NK-92 treated with Interleukin-12 subunit alpha and Interleukin-12 subunit beta, amount 100 ng/mL, for 24 hours (cell line): Measurements from ENCODE around the gene PTPRG.
A peak's percentile ranks its signal among the peaks of the same experiment; 100 is the strongest.

Experiments
- DNase-seq: peaks from one replicate; lab custom pipeline; 2025; lab: John Stamatoyannopoulos, UW

Gene PTPRG

DNA sequence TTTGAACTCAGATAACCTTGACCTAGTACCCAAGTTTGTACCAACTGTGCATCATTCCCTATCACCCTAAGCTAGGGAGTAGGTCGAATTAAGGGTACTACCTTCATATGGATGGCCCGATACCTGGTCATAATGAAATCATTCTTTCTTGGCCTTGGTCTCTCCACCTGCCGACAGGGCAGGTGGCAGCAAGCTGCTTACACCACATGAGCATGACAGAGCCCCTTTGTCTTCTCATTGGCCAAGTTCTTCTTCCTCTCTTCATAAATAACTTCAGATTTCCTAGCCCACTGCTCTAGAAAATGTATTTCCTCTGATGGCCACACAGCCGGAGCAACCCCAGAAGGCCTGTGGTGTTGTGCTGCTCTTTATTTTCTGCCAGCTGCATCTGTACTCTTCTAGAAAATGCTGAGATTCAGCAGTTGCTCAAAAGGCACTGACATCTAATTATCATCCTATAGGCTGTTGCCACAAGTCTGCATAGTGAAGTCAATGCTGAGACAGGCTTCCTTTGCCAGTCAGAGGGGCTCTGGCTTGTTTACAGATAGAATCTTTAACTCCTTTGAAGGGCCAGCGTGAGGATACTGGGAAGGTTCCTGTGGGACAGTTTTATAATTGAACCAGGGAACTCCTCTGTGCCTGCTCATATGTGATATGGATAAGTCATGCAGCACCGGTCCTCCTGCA lies 304.2 kb downstream of the PTPRG start:
- DNase-seq, result no peak

DNA sequence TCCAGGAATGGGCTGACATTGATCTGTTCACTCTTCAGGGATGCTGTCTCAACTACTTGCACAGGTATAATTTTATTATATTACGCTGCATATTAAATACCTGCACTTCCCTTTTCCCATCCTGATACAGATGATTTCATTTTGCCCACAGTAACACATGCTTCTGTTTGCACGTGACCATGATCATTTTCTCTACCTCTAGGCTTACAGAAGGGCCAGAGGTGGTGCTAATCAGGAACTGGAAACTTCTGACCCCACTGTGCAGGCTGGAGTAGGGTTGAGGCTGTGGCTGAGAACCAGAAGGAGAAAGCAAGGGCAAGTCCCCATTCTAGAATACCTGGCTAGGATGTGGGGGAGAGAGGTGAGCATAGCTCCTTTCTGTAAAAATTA lies 304.8 kb downstream of the PTPRG start:
- DNase-seq, result no peak

DNA sequence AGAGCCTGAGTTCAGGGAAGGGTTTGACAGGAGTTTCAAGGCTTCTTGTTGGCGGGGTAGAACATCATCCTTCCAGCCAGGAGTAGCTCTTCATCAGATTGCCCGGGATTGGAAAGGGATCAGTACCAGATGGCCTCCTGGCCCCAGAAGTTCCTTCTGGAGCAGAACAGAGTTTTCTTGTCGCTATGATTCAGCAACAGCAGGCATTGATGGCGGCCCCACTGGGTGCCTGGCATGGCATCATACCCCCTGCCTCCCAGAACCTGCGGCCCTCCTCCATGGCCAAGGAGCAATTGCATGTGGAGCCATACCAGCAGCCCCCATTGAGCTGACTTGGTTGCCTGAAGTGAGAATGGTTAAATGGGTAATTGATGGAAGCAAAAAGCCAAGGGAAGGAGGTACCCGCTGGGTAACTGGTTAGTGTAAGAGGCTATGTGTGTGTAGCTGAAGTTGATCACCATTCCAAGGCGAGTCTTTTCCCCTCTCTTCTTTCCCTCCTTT lies 305.6 kb downstream of the PTPRG start:
- no peak for DNase-seq

DNA sequence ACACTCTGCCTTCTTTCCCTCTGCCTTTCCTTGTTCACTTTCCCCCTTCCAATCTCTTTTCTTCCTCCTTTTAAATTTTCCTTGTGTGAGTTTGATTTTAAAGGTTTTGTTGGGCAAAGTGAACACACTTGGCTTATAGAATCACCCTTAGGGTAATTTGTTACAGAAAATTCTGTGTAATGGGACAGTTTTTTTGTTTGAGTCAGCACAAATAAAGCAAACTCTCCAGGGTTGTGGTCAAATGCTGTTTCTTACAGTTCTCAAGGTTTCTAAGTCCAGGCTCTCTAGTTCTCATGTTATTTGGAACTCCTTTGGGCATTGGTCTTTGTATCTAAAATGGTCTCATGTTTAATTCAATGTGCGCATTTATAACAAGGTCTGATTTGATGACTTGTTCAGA lies 307.1 kb downstream of the PTPRG start:
- DNase-seq, result no peak

DNA sequence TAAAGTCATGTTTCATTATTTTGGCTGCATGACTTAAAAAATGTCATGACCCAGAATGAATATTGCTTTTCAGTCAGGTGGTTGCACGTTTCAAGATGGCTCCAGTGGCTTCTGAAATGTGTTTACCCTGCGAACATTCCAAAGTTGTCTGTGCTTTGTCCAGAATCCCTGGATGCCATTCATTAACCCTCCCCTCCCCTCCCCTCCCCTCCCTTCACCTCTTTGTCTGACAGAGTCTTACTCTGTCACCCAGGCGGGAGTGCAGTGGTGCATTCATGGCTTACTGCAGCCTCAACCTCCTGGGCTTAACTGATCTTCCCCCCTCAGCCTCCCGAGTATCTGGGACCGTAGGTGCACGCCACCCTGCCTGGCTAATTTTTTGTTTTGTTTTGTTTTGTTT lies 308.0 kb downstream of the PTPRG start:
- no peak for DNase-seq

DNA sequence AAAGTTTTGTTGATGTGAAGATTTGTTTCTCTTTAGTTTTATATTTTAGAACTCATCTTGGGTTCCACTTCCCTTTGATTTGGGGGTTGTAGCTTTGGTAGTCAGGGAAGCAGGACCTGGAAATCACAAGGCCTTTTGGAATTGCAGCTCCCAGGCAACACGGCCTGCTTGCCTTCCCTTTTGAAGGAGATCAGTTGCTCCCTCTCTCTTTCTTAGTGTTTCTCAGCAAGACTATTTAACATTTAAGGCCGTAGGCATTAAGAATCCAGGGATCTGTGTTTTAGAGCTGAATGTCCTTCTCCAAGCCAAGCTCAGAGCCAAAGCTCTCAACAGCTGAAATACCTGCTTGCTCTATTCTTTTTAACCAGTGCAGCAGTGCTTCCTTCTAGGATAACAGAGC lies 310.3 kb downstream of the PTPRG start:
- no peak for DNase-seq

DNA sequence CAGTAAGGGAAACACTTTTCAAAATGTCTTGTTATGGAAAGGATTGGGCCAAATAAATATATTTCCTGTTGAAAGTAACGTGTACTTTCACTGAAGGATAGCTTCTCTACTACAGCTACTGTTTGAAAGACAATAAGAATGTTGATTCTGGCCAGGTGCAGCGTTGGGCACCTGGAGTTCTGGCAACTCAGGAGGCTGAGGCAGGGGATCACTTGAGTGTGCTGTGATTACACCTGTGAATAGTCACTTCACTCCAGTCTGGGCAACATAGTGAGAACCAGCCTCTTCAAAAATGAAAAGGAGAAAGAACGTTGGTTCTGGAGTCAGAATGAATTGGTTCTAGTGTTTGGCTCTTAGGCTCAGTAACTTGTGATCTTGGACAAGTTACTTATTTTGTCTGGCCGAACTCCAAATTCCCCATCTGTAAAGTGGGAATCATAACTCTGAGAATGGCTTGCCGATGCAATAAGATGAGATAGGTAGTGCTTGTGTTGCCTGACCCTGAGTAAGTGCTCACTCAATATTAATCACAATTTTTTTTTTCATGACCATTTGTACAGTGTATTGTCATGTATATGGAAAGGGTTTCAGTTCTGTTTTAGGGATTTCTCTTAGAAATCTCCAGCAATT lies 310.8 kb downstream of the PTPRG start:
- DNase-seq, result no peak

DNA sequence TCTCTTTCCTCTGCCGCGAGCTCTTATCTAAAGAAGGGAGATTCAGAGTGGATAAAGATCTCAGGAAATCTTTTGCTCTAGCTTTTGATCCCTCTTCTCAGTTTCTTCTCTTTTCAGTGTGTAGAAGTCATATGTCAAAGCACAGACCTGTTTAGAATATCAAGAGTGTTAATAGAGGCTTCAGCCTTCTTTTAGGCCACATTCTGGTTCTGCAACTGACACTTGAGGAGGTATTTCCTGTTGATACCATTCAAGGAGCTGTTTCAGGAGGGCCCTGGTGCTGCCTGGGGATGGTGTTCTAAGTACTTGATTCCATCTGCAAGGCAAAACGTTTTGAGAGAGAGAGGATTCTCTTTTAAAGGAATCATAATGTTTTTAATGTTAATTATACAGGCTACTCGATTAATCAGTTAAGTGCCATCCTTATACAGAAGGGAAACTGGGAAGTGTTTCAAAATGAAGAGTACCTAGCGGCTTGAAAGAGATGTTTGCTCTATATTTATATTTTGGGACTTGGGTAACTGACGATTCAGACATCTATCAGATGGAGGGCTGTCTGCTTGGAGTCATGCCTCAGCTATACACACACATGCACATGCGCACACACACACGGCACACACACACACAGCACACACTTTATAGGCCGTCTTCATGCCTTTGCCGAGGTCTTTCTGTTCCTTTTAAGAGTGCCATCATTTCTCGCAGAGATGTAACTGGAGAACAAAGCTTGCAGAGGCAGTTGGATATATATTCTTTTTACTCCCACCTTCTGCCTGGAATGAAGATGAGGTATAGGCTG lies 313.9 kb downstream of the PTPRG start:
- no peak for DNase-seq

DNA sequence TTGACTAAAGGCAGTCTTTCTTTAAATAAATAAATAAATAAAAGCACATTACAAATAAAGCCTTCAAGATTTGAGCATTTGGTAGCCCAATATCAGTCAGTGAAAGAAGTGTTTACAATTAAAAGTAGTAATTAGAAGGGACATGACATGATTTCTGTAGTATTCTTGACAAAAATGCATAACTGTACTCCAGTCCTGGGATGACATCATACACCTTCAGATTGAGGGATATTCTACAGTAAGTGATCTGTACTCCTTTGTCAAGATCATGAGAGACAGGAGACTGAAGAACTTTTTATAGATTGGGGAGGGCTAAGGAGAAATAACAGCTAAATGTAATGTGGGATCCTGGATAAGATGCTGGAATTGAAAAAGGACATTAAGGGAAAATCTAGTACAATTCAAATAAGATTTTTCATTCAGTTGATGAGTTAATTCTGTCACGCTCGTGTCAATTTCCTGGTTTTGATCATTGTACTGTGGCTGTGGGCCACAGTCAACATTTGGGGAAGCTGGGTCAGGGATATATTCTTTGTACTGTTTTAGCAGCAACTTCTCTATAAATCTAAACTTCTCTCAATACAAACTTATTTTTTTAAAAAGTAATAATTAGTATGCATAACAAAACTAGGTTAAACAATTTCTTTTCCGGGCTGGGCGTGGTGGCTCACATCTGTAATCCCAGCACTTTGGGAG lies 314.8 kb downstream of the PTPRG start:
- no peak for DNase-seq

DNA sequence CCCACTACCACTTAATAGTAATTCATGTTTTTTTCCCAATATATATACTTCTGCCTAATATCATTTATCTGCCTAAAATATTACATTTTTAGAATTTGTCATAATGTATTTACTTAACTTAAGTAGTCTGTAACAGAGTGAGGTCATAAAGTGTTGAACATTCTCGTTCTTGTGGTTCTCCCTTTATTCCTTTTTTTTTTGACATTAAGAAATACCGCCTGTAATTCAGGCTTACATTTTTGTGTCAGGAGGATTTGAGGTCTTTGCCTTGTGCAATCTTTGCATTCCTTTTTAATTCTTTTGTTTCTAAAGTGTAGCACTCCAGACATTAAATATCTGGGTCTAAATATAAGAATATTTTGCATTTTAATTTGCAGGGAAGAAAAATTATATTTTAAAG lies 315.4 kb downstream of the PTPRG start:
- DNase-seq, result no peak

DNA sequence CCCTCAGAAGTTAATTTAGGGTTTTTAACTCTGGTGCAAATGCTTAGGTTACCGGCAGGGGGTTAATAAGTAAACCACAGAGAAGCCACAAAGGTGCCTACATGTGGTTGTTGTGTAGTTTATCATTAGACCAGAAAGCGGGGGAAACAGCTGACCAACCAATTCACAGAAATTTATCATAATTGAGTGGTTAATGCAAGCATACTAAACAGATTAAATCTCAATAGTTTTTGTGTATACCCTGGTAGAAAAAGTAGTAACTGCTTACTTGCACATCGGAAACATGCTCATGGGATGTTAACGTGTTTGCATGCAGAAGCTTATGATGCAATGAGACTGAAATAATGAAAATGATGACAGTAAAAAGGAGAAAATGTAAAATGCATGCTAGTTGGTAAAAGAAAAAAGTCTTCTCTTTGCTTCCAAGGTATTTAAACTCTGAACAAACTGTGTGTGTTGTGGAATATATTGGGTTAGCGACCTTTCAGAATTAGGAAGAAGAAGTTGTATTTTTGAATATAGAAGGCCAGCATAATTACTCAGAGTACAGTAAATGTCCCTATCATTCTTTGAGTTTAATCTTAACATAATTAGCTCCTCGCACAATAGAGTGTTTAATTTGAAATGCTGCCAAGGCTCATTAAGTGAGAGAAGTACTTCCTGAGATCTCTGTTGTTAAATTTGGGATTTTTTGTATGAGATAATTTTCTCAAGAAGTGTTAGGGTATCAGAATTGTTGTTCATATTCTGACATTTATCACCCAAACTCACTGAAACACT lies 316.2 kb downstream of the PTPRG start:
- peak; percentile 2 for DNase-seq

DNA sequence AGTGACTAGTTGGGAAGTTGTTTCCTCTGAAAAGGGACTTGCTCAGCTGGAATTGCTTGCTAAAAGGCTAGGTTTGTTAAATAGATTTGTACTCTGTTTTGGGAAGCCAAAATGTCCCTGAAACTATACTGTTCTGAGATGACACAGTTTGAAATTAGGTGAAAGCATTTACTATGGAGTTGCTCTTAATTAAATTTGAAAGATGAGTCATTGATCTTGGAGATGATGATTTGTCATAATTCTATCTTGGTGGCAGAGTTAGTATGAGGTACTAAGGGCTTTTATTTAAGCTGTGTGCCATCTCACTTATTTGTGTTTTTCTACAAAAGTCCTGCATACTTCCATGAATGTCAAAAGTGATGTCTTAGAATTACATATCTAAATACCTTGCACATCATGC lies 320.9 kb downstream of the PTPRG start:
- no peak for DNase-seq

DNA sequence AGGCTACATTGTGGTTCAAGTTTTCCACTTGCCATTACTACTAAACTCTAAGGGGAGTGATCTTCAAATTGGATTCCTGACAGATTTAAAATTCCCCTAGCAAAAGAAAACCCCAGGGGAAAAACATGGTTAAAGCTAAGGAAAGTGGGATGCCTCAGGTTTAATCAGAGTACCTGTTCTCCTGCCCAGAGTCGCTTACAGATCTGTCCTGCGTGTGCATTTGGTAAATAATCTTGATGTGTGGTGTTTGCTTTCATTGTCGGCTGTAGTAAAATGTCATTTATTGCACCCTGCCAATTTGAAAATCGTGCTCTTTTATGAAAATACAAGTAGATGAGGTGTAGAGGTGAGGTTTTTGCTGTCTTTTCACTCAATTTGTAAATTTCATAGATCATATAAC lies 323.4 kb downstream of the PTPRG start:
- no peak for DNase-seq

DNA sequence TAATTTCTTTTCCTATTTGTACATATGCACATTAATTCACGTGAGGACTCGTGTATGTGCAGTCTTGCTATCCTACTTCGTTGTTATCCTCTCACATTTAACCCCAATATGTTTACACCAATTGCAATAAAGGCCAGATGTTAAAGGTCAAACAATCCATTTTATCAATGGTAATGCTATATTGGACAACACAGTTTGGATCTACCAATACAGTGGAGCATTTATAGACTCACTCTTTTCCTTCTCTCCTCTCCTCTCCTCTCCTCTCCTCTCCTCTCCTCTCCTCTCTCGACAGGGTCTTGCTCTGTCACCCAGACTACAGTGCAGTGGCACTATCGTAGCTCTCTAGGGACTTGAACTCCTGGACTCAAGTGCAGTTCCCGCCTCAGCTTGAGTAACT lies 324.0 kb downstream of the PTPRG start:
- DNase-seq, result no peak

DNA sequence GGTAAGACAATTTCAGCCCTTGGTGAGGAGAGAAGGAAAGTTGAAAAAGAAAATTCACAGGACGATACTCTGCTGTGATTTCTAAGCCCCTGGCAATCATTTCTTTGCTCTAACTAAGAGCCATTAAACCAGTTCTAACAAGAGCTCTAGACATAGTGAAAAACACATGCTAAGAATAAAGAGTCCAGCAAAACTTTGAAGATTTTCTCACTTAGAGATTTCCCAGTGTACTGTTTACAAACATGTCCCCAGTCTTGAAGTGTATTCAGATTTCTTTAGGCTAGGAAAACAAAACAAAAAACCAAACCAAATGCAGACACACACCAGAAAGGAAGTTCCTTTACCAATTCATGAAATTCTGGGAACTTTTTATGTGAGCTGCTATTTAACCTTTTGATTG lies 325.8 kb downstream of the PTPRG start:
- no peak for DNase-seq

DNA sequence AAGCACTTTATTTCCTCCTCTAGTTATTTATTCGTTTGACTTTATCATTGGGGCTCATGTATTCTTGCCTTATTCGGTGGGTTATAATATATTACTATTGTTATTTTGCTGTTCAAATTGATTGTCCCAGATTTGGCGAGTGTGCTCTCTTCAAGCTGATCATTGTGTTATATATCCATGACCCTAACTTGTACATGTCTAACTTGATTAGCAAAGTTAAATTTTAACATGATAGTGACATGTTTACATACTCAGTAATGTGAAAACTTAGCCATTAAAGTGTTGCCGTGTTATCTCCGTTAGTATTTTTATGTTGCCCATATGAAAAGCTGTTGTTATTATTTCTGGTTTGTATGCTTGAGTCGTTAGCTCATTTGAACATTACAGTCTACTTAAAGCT lies 327.9 kb downstream of the PTPRG start:
- DNase-seq, result no peak

DNA sequence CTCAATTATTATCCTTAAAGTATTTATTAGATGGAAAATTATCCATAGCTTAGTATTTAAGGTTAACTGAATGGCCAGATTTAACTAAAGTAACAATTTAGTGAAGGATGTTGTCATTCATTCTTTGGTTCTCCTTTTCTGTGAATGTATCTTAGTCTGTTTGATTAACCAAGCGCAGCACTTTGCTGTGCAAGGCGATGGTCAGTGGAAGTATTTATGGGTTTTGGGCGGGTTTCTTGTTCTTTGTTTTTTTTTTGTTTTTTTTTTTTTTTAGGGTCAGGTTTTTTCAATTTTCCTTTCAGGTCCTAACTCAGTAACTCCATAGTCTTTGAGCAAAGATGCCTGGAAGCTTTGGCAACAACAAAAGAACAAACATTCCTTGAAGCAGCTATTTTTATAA lies 328.8 kb downstream of the PTPRG start:
- no peak for DNase-seq

DNA sequence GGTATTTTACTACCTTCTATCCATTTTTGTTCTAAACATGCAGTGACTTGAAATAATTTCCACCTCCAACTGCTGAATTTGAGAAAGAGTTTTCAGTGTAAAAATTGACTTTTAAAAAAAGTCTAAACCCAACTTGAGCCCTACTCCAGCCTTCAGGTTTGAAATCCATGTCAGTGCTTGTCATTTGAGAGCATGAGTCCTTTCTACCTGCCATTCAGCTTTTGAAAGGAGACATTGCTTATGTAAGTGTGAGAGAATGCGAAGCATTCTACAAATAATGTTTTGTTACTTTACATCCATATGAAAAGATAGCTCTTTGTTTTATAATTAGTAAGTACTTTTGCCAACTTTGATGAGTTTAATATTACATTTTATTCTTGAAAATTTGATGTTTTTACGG lies 329.2 kb downstream of the PTPRG start:
- DNase-seq, result no peak

DNA sequence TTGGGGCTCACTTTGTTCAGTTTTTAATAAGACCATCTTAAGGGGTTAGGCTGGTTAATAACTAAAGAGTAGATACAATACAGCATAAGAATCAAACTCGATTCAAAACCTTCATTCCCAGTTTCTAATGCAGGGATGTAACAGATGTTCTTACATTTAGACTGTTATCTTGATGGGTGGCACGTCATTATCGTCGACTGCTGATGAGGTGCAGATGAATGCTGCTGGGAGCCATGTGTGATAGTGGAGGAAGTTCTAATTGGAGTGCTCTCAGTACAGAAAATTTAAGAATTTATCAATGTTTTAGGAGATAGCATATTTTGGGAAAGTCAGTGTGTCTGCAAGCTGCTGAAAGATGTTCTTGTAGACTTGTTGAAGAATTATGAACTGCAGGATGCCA lies 331.5 kb downstream of the PTPRG start:
- DNase-seq, result no peak

DNA sequence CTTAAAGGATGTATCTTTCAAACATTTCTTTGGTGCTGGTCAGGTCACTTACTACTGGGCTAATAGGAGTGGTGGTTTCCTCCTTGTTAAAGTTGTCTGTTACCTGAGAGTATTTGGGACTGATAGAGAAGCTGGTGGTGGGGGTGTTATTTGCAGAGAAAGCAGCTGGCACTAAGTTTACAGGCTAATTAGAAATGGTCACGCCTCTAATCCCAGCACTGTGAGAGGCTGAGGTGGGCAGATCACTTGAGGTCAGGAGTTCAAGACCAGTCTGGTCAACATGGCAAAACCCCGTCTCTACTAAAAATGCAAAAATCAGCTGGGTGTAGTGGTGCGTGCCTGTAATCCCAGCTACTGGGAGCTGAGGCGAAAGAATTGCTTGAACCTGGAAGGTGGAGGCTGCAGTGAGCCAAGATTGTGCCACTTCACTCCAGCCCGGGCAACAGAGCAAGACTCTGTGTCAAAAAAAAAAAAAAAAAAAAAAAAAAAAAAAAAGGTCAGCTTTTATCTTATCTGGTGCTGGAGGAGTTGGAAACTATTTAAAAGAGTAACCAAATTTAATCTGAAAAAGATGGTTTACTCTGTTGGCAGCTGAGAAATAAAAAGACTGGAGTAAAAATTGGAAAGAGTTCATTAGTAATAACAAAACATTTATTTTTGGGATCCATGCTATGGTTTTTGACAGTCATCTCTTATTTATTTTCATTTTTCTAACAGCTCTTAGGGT lies 332.6 kb downstream of the PTPRG start:
- DNase-seq, result no peak
